Activated CD8-positive, alpha-beta T cell treated with anti-CD3 and anti-CD28 coated beads for 36 hours (primary cell): ENCODE results near the gene CILP2. TPM values are rescaled to one million over a fixed set of nuclear protein-coding genes. Genes with fewer than 3 reads are reported as not detected.

Source experiments
- ATAC-seq: fragments of 200-7000 bp; cut with Tn5 transposase; one replicate; pipeline ENCODE4 v1.10.0; 2021; ENCODE audit warnings: mild to moderate bottlenecking, moderate library complexity
- CTCF ChIA-PET: fragments of 350-600 bp; sonication (Branson Sonifier 250); formaldehyde crosslinking; loops from one replicate; lab custom pipeline; 2021; ENCODE audit warnings: antibody characterized with exemption; lab: Charles Lee
- POLR2A ChIA-PET: fragments of 350-600 bp; sonication (Branson Sonifier 250); formaldehyde crosslinking; loops from one replicate; lab custom pipeline; 2021; ENCODE audit warnings: antibody characterized with exemption; lab: Charles Lee
- DNase-seq: peaks from one replicate; pipeline ENCODE4 v3.0.0-alpha.2; 2020
- H3K27ac Mint-ChIP-seq: one replicate; pipeline ENCODE4 v1.8.0; 2021; ENCODE audit warnings: mild to moderate bottlenecking, mixed read lengths
- H3K27me3 Mint-ChIP-seq: one replicate; pipeline ENCODE4 v1.8.0; 2021; ENCODE audit warnings: mixed read lengths
- H3K36me3 Mint-ChIP-seq: one replicate; pipeline ENCODE4 v1.8.0; 2021; ENCODE audit warnings: low read depth, mixed read lengths
- H3K4me1 Mint-ChIP-seq: one replicate; pipeline ENCODE4 v1.8.0; 2021; ENCODE audit warnings: low read depth, mixed read lengths
- H3K4me3 Mint-ChIP-seq: one replicate; pipeline ENCODE4 v1.8.0; 2021; ENCODE audit warnings: mild to moderate bottlenecking, moderate library complexity, mixed read lengths
- H3K9me3 Mint-ChIP-seq: one replicate; pipeline ENCODE4 v1.8.0; 2021; ENCODE audit warnings: mixed read lengths
- intact Hi-C: fragments of 100-400 bp; cut with micrococcal nuclease; formaldehyde crosslinking; loops from one replicate; pipeline ENCODE4 v1.10.0; 2022
- total RNA-seq, 2 experiments: library from RNA; stranded (reverse); gene quantifications; one replicate each; pipeline ENCODE4 v1.2.3, GENCODE V29; 2021
- TF ChIP-seq, protein P1 (sequence below): fragments of 200-600 bp; IDR thresholded peaks from one replicate; pipeline ENCODE4 v1.8.0; 2022; ENCODE audit warnings: antibody characterized with exemption, mild to moderate bottlenecking

The CILP2 gene
- total RNA-seq, 2 experiments from 2014 or later: 0.31 to 0.32 TPM

GRCh38 chr19:19517235-19517619, 20.8 kb upstream of the CILP2 start:
- Mint-ChIP-seq H3K27ac (peak overlapping the region; percentile 94), H3K9me3 (no peaks in the 10 kb centered on the region), H3K36me3 (peaks cover 24% of the 10 kb centered on the region), H3K4me1 (peaks cover 33% of the 10 kb centered on the region), H3K4me3 (peak overlapping the region; percentile 93), H3K27me3 (no peaks in the 10 kb centered on the region)
- no peak for ATAC-seq
- no peak for DNase-seq
- ChIA-PET POLR2A (interaction anchor here (2.0 to 2.7 kb wide), 3 partner anchors 13 to 195 kb away, joined by 4 to 11 read pairs (median 6); no protein-coding TSS in a partner anchor), CTCF (interaction anchor here (0.6 to 3.8 kb wide), 3 partner anchors 15 to 535 kb away, joined by 3 to 23 read pairs (median 3); no protein-coding TSS in a partner anchor)
- TF ChIP-seq, protein P1, sequence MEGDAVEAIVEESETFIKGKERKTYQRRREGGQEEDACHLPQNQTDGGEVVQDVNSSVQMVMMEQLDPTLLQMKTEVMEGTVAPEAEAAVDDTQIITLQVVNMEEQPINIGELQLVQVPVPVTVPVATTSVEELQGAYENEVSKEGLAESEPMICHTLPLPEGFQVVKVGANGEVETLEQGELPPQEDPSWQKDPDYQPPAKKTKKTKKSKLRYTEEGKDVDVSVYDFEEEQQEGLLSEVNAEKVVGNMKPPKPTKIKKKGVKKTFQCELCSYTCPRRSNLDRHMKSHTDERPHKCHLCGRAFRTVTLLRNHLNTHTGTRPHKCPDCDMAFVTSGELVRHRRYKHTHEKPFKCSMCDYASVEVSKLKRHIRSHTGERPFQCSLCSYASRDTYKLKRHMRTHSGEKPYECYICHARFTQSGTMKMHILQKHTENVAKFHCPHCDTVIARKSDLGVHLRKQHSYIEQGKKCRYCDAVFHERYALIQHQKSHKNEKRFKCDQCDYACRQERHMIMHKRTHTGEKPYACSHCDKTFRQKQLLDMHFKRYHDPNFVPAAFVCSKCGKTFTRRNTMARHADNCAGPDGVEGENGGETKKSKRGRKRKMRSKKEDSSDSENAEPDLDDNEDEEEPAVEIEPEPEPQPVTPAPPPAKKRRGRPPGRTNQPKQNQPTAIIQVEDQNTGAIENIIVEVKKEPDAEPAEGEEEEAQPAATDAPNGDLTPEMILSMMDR: no peak
- intact Hi-C loops: no loop called here

DNA sequence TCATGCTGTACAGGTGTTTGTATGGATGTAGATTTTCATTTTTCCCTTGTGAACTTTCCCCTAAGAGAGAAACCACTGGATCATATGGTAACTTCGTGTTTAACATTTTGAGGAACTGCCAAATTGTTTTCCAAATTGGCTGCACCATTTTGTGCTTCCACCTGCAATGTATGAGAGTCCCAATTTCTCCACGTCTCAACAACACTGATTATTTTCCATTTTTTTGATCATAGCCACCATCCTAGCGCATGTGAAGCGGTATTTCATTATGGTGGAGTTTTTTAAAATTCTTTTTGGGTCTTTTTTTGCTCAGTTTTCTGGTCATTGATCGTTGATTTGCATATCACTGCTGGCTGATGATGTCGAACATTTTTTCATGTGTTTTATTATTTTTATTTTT, 17.1 kb upstream of the CILP2 start:
- ATAC-seq (no peak), DNase-seq (no peak)
- peaks cover 28% of the 10 kb centered on the region for H3K36me3 Mint-ChIP-seq
- peaks cover 35% of the 10 kb centered on the region for H3K4me1 Mint-ChIP-seq
- H3K4me3 Mint-ChIP-seq: no peak overlapping the region
- ChIA-PET POLR2A (no interaction called here), CTCF (interaction anchor here (1.2 to 3.0 kb wide), 3 partner anchors 10 to 33 kb away, joined by 3 to 10 read pairs (median 5); no protein-coding TSS in a partner anchor)
- H3K27me3 Mint-ChIP-seq: no peaks in the 10 kb centered on the region
- H3K27ac Mint-ChIP-seq: peak overlapping the region; percentile 32
- H3K9me3 Mint-ChIP-seq: no peaks in the 10 kb centered on the region
- intact Hi-C loops: no loop called here
- TF ChIP-seq, protein P1: no peak

DNA sequence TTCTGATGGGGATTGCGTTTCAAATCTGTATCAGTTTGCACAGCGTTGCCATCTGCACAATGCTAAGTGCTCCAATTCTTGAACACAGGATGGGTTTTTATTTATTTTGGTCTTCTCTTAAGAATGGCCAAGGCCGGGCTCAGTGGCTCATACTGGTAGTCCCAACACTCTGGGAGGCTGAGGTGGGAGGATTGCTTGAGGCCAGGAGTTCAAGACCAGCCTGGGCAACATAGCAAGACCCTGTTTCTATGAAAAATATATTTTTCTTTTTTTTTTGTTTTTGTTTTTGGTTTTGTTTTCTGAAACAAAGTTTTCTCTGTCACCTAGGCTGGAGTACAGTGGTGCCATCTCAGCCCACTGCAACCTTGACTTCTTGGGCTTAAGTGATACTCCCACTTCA, 14.9 kb upstream of the CILP2 start:
- ChIA-PET POLR2A (no interaction called here), CTCF (interaction anchor here (1.7 to 3.0 kb wide), 2 partner anchors 9 to 31 kb away, joined by 6 to 10 read pairs; no protein-coding TSS in a partner anchor)
- TF ChIP-seq, protein P1: no peak
- peaks cover 32% of the 10 kb centered on the region for H3K4me1 Mint-ChIP-seq
- H3K4me3 Mint-ChIP-seq: no peak overlapping the region
- ATAC-seq (no peak), DNase-seq (no peak)
- no peak overlapping the region for H3K27ac Mint-ChIP-seq
- H3K36me3 Mint-ChIP-seq: peaks cover 32% of the 10 kb centered on the region
- H3K27me3 Mint-ChIP-seq: no peaks in the 10 kb centered on the region
- intact Hi-C loops: no loop called here
- no peaks in the 10 kb centered on the region for H3K9me3 Mint-ChIP-seq

GRCh38 chr19:19524053-19524452, 14.0 kb upstream of the CILP2 start:
- H3K9me3 Mint-ChIP-seq: no peaks in the 10 kb centered on the region
- intact Hi-C loops: no loop called here
- H3K4me1 Mint-ChIP-seq: peaks cover 31% of the 10 kb centered on the region
- ATAC-seq (no peak), DNase-seq (no peak)
- ChIA-PET CTCF (interaction anchor here (1.7 to 3.0 kb wide), 2 partner anchors 8 to 30 kb away, joined by 6 to 10 read pairs; no protein-coding TSS in a partner anchor), POLR2A (no interaction called here)
- H3K27ac Mint-ChIP-seq: no peak overlapping the region
- peaks cover 31% of the 10 kb centered on the region for H3K36me3 Mint-ChIP-seq
- H3K4me3 Mint-ChIP-seq: no peak overlapping the region
- TF ChIP-seq, protein P1: no peak
- no peaks in the 10 kb centered on the region for H3K27me3 Mint-ChIP-seq

DNA sequence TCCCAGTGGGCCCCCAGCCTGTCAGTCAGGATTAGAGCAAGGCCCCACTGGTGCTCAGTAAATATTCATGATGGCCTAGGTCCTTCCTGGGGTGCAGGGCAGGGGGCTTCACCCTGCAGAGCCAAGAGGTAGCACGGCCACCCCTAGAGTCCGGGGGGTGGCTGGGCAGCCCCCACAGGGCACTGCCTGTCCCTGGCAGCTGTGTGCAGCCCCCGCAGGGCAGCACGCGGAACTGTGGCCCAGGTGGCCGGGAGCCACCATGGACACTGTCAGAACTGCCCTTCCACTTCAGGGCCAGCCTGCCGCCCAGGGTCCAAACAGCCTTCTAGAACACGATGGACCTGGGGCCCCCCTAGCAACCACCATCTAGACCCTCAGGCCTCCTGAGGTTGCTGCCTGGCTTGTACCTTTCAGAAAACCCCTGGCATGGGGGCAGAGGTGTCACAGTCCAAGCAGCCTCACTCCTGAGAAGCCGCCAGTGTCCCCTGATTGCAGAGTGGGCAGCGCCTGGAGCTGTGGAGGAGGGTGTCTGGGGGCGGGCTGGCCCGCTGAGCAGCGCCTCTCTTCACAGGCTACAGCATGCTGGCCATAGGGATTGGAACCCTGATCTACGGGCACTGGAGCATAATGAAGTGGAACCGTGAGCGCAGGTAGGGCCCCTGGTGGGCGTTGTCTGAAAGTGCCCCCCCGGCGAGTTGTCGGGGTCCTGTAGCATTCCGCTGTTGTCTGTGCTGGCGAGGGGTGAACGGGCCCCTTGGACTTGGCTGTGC, 12.3 kb upstream of the CILP2 start:
- TF ChIP-seq, protein P1: no peak
- no peak for ATAC-seq
- no peak for DNase-seq
- H3K27me3 Mint-ChIP-seq: no peaks in the 10 kb centered on the region
- POLR2A ChIA-PET: interaction anchor here (1.0 kb wide), 1 partner anchor 15 kb away, joined by 4 read pairs; no protein-coding TSS in a partner anchor
- no peak overlapping the region for H3K27ac Mint-ChIP-seq
- peaks cover 19% of the 10 kb centered on the region for H3K4me1 Mint-ChIP-seq
- CTCF ChIA-PET: no interaction called here
- no peak overlapping the region for H3K4me3 Mint-ChIP-seq
- intact Hi-C loops: no loop called here
- no peaks in the 10 kb centered on the region for H3K9me3 Mint-ChIP-seq
- H3K36me3 Mint-ChIP-seq: peaks cover 16% of the 10 kb centered on the region
